HUES64 (cell line): ENCODE data around the gene CCSER1.

ENCODE experiments used
- H3K27ac ChIP-seq: 2 replicates; pipeline ENCODE4 v1.7.0; 2013; ENCODE audit warnings: low read depth, low read length, inconsistent platforms
- H3K27me3 ChIP-seq: 2 replicates; pipeline ENCODE4 v1.6.1; 2013; ENCODE audit warnings: mild to moderate bottlenecking, low read length; ENCODE audit not compliant: insufficient read depth
- H3K36me3 ChIP-seq: 2 replicates; pipeline ENCODE4 v1.6.1; 2013; ENCODE audit warnings: mild to moderate bottlenecking, low read length; ENCODE audit not compliant: insufficient read depth
- H3K4me1 ChIP-seq: 2 replicates; pipeline ENCODE4 v1.6.1; 2013; ENCODE audit warnings: mild to moderate bottlenecking, low read length, moderate library complexity; ENCODE audit not compliant: insufficient read depth
- H3K4me3 ChIP-seq: 2 replicates; pipeline ENCODE4 v1.5.1; 2013; ENCODE audit warnings: mild to moderate bottlenecking, low read length, moderate library complexity
- H3K9ac ChIP-seq: 2 replicates; pipeline ENCODE4 v1.6.1; 2013; ENCODE audit warnings: mild to moderate bottlenecking, low read depth, low read length
- H3K9me3 ChIP-seq: 2 replicates; pipeline ENCODE4 v1.6.1; 2013; ENCODE audit warnings: low read depth, low read length; ENCODE audit not compliant: insufficient read depth
- WGBS: fragments of 150-250, 120-280 bp; methylation state at CpG from one replicate; pipeline ENCODE4 v1.1.7; 2013; ENCODE audit warnings: missing lambda C conversion rate; 5-methylcytosine and 5-hydroxymethylcytosine counted together

CCSER1 gene

GRCh38 chr4:91527056-91527455, 1399.9 kb downstream of the CCSER1 start:
- Histone ChIP-seq H3K27ac (no peak overlapping the region), H3K9ac (no peak overlapping the region)

GRCh38 chr4:91567594-91567993, 1440.4 kb downstream of the CCSER1 start:
- Histone ChIP-seq H3K9ac (no peak overlapping the region), H3K27ac (peak overlapping the region; percentile 48; the same call in 1 of the 2 replicates), H3K27me3 (no peaks in the 10 kb centered on the region), H3K36me3 (no peaks in the 10 kb centered on the region; the same call in 1 of the 2 replicates), H3K4me3 (no peak overlapping the region), H3K9me3 (peaks cover 37% of the 10 kb centered on the region), H3K4me1 (peaks cover 18% of the 10 kb centered on the region)
- no CpG with 5 or more reads among the region's 1 CpG for WGBS

More at GRCh38 chr4:91527056-91527455, 1399.9 kb downstream of the CCSER1 start:
- Histone ChIP-seq H3K9me3 (no peaks in the 10 kb centered on the region), H3K27me3 (no peaks in the 10 kb centered on the region), H3K4me1 (no peaks in the 10 kb centered on the region), H3K36me3 (no peaks in the 10 kb centered on the region), H3K4me3 (no peak overlapping the region)

GRCh38 chr4:91577864-91578263, 1450.7 kb downstream of the CCSER1 start:
- Histone ChIP-seq H3K4me1 (peaks cover 22% of the 10 kb centered on the region), H3K4me3 (no peak overlapping the region; the same call in 1 of the 2 replicates), H3K9ac (no peak overlapping the region), H3K27me3 (no peaks in the 10 kb centered on the region), H3K9me3 (0 out of 2 replicates have a peak, but pooled peaks cover 3% of the 10 kb centered on the region), H3K36me3 (no peaks in the 10 kb centered on the region), H3K27ac (peak overlapping the region; percentile 49; the same call in 1 of the 2 replicates)

GRCh38 chr4:91590260-91590659, 1463.1 kb downstream of the CCSER1 start:
- WGBS = 92% methylated on average over 3 of the region's 3 CpGs
- H3K9me3 ChIP-seq = no peaks in the 10 kb centered on the region
- H3K36me3 ChIP-seq = no peaks in the 10 kb centered on the region
- no peaks in the 10 kb centered on the region for H3K27me3 ChIP-seq
- H3K27ac ChIP-seq = no peak overlapping the region
- H3K4me1 ChIP-seq = peaks cover 7% of the 10 kb centered on the region; the same call in 1 of the 2 replicates
- H3K9ac ChIP-seq = no peak overlapping the region
- H3K4me3 ChIP-seq = no peak overlapping the region

GRCh38 chr4:91592125-91592524, 1464.9 kb downstream of the CCSER1 start:
- no peaks in the 10 kb centered on the region for H3K27me3 ChIP-seq
- H3K9ac ChIP-seq = no peak overlapping the region
- H3K27ac ChIP-seq = no peak overlapping the region
- H3K4me1 ChIP-seq = peaks cover 18% of the 10 kb centered on the region
- no peaks in the 10 kb centered on the region for H3K36me3 ChIP-seq
- no peaks in the 10 kb centered on the region for H3K9me3 ChIP-seq
- H3K4me3 ChIP-seq = no peak overlapping the region
- 90% methylated on average over 3 of the region's 4 CpGs for WGBS

GRCh38 chr4:91596718-91597117, 1469.5 kb downstream of the CCSER1 start:
- H3K27ac ChIP-seq = no peak overlapping the region; the same call in 1 of the 2 replicates
- H3K9me3 ChIP-seq = no peaks in the 10 kb centered on the region
- no peaks in the 10 kb centered on the region for H3K36me3 ChIP-seq
- H3K4me1 ChIP-seq = peaks cover 24% of the 10 kb centered on the region
- no peak overlapping the region for H3K4me3 ChIP-seq
- H3K9ac ChIP-seq = no peak overlapping the region
- no peaks in the 10 kb centered on the region for H3K27me3 ChIP-seq
- WGBS = 0% methylated on average over 1 of the region's 2 CpGs

GRCh38 chr4:91598696-91599095, 1471.5 kb downstream of the CCSER1 start:
- no peaks in the 10 kb centered on the region for H3K9me3 ChIP-seq
- no peaks in the 10 kb centered on the region for H3K27me3 ChIP-seq
- H3K27ac ChIP-seq = no peak overlapping the region
- H3K4me3 ChIP-seq = no peak overlapping the region
- WGBS = 93% methylated on average over 7 of the region's 8 CpGs
- H3K4me1 ChIP-seq = peaks cover 25% of the 10 kb centered on the region
- no peaks in the 10 kb centered on the region for H3K36me3 ChIP-seq
- H3K9ac ChIP-seq = no peak overlapping the region

GRCh38 chr4:91600301-91600700, 1473.1 kb downstream of the CCSER1 start:
- 88% methylated on average over 1 of the region's 1 CpG for WGBS
- Histone ChIP-seq H3K27ac (no peak overlapping the region), H3K27me3 (no peaks in the 10 kb centered on the region), H3K4me1 (peaks cover 25% of the 10 kb centered on the region), H3K4me3 (no peak overlapping the region), H3K9me3 (no peaks in the 10 kb centered on the region), H3K36me3 (no peaks in the 10 kb centered on the region), H3K9ac (no peak overlapping the region)

GRCh38 chr4:91601401-91601800, 1474.2 kb downstream of the CCSER1 start:
- no peak overlapping the region for H3K4me3 ChIP-seq
- no peak overlapping the region for H3K9ac ChIP-seq
- H3K36me3 ChIP-seq = no peaks in the 10 kb centered on the region
- no peak overlapping the region for H3K27ac ChIP-seq
- H3K4me1 ChIP-seq = peaks cover 21% of the 10 kb centered on the region
- no peaks in the 10 kb centered on the region for H3K9me3 ChIP-seq
- no peaks in the 10 kb centered on the region for H3K27me3 ChIP-seq
- 94% methylated on average over 1 of the region's 1 CpG for whole genome bisulfite sequencing

- Histone ChIP-seq H3K4me3 (no peak overlapping the region), H3K9ac (0 out of 2 replicates have a peak overlapping the region, but pooled peaks have one; percentile 33), H3K9me3 (no peaks in the 10 kb centered on the region), H3K4me1 (peaks cover 13% of the 10 kb centered on the region), H3K27me3 (no peaks in the 10 kb centered on the region), H3K27ac (no peak overlapping the region), H3K36me3 (no peaks in the 10 kb centered on the region)
- 83% methylated on average over 4 of the region's 5 CpGs for WGBS
Observed at GRCh38 chr4:91611782-91612181, 1484.6 kb downstream of the CCSER1 start.

GRCh38 chr4:91620952-91621351, 1493.8 kb downstream of the CCSER1 start:
- peaks cover 12% of the 10 kb centered on the region for H3K4me1 ChIP-seq
- no peak overlapping the region for H3K9ac ChIP-seq
- no peaks in the 10 kb centered on the region for H3K9me3 ChIP-seq
- 94% methylated on average over 1 of the region's 1 CpG for WGBS
- H3K27ac ChIP-seq = no peak overlapping the region
- H3K36me3 ChIP-seq = no peaks in the 10 kb centered on the region
- no peak overlapping the region for H3K4me3 ChIP-seq
- no peaks in the 10 kb centered on the region for H3K27me3 ChIP-seq

- 83% methylated on average over 1 of the region's 1 CpG for WGBS
- Histone ChIP-seq H3K9me3 (no peaks in the 10 kb centered on the region), H3K36me3 (no peaks in the 10 kb centered on the region)
Observed at GRCh38 chr4:91621446-91621845, 1494.3 kb downstream of the CCSER1 start.

More at GRCh38 chr4:91621446-91621845, 1494.3 kb downstream of the CCSER1 start:
- Histone ChIP-seq H3K27me3 (no peaks in the 10 kb centered on the region), H3K9ac (no peak overlapping the region), H3K27ac (no peak overlapping the region), H3K4me1 (peaks cover 12% of the 10 kb centered on the region), H3K4me3 (no peak overlapping the region)
